Right cardiac atrium (tissue), 5 donors: ENCODE data around the gene FNIP1. TPM values are rescaled to one million over a fixed set of nuclear protein-coding genes. Genes with fewer than 3 reads are reported as not detected.
"Not testable (repeated sequence)": the region's sequence is repeated elsewhere in the genome, so short reads cannot be mapped to it uniquely, and the experiment has no call there.

Source experiments
- ATAC-seq, 2 donors: fragments of 200-7000 bp; cut with Tn5 transposase; one replicate each; pipeline versions ENCODE4 v1.8.0 to v1.9.1; 2020; ENCODE audit warnings: moderate library complexity in 2 of 2, mild to moderate bottlenecking in 1 of 2
- DNase-seq, 3 donors: peaks; one replicate each; pipeline ENCODE4 v3.0.0-alpha.2; 2020
- H3K27ac ChIP-seq: one replicate; pipeline ENCODE4 v1.5.1; 2013; ENCODE audit warnings: mild to moderate bottlenecking, low read length, control low read depth, moderate library complexity
- H3K27me3 ChIP-seq: one replicate; pipeline ENCODE4 v1.6.1; 2013; ENCODE audit not compliant: control insufficient read depth, insufficient read depth
- H3K4me1 ChIP-seq: one replicate; pipeline ENCODE4 v1.6.1; 2013; ENCODE audit warnings: low read length; ENCODE audit not compliant: control insufficient read depth, insufficient read depth
- H3K4me3 ChIP-seq: one replicate; pipeline ENCODE4 v1.5.1; 2013; ENCODE audit warnings: low read length, control low read depth
- H3K9me3 ChIP-seq: one replicate; pipeline ENCODE4 v1.6.1; 2013; ENCODE audit warnings: low read length; ENCODE audit not compliant: control insufficient read depth
- WGBS: extraction: QIAGEN DNeasy Blood & Tissue Kit; methylation state at CpG from one replicate; pipeline ENCODE4 v1.1.7; 2013; 5-methylcytosine and 5-hydroxymethylcytosine counted together
- intact Hi-C, 4 donors: fragments of 100-400 bp; cut with DNase I; formaldehyde crosslinking; loops; one replicate each; pipeline versions ENCODE4 v1.11.0 to v1.14.0; 2022 to 2023
- polyA plus RNA-seq: library from polyadenylated mRNA; stranded (reverse); fragments of 200-250 nt; gene quantifications from one replicate; pipeline ENCODE4 v1.2.3, GENCODE V29; 2013
- total RNA-seq, 4 donors: library from RNA; stranded (reverse); fragmentation: NEBNext Ultra II Directional; extraction: Animal tissue kit (Norgen Biotek cat#: 25700); gene quantifications; one replicate each; pipeline ENCODE4 v1.2.1, GENCODE V29; 2021
- donor health status: healthy with polysubstance abuse.
- donor health status: DM: no; HTN: yes; CAD: no.
- donor health status: DM: no; HTN: no; CAD: no.
- donor health status: DM: no; HTN: yes; CAD: no; lungs with severe emphysema.
- donor health status: DM: yes; HTN: yes; CAD: no.

FNIP1 gene
- total and polyA plus RNA-seq, 5 donors = 5.8 to 35.8 (median 29.7) TPM

DNA sequence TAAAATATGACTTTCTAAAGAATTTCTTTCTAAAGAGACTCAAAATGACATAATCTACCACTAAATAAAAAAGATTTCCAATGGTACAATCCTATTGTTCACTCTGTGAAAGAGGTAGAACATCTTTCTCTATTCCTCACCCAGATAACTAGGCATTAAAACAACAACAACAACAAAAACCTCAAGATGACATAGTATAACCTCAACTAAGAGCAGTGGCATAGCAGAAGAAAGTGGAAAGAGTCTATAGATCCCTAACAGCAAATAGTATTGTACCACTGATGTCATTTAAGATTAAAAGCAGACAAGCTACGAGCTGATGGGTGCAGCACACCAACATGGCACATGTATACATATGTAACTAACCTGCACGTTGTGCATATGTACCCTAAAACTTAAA, 191.7 kb downstream of the FNIP1 start:
- ATAC-seq (no peak), DNase-seq (no peak)
- H3K27ac ChIP-seq = no peak overlapping the region
- H3K4me3 ChIP-seq = no peak overlapping the region
- H3K27me3 ChIP-seq = no peaks in the 10 kb centered on the region
- H3K4me1 ChIP-seq = peaks cover 9% of the 10 kb centered on the region
- intact Hi-C loops = no loop called here
- 91% methylated on average over 2 of the region's 2 CpGs for WGBS
- H3K9me3 ChIP-seq = no peaks in the 10 kb centered on the region

DNA sequence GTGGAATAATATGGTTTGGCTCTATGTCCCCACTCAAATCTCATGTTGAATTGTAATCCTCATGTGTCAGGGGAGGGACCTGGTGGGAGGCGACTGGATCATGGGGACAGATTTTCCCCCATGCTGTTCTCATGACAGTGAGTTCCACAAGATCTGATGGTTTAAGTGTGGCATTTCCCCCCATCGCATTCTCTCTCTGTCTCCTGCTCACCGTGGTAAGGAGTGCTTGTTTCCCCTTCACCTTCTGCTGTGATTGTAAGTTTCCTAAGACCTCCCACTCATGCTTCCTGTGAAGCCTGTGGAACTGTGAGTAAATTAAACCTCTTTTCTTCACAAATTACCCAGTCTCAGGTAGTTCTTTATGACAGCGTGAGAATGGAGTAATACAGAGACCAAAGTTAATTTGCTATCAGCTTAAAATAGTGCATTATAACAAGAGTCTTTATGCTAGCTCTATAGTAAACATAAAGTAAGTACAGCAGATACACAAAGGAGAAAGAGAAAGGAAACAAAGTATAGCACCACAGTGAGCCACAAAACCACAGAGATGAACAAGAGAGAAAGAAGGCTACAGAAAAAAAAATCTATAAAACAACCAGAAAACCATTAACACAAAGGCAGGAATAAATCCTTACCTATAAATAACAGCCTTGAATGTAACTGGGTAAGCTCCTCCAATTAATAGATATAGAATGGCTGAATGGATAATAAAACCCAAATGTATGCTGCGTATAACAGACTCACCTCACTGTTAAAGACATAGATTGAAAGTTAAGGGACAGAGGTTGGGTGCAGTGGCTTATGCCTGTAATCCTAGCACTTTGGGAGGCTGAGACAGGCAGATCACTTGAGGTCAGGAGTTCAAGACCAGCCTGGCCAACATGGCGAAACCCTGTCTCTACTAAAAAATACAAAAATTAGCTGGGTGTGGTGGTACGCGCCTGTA, 201.5 kb downstream of the FNIP1 start:
- no peak for ATAC-seq
- intact Hi-C loops = no loop called here
- Histone ChIP-seq H3K27me3 (no peaks in the 10 kb centered on the region), H3K27ac (no peak overlapping the region), H3K4me3 (no peak overlapping the region), H3K4me1 (no peaks in the 10 kb centered on the region), H3K9me3 (no peaks in the 10 kb centered on the region)
- no peak for DNase-seq
- 91% methylated on average over 8 of the region's 8 CpGs for WGBS

DNA sequence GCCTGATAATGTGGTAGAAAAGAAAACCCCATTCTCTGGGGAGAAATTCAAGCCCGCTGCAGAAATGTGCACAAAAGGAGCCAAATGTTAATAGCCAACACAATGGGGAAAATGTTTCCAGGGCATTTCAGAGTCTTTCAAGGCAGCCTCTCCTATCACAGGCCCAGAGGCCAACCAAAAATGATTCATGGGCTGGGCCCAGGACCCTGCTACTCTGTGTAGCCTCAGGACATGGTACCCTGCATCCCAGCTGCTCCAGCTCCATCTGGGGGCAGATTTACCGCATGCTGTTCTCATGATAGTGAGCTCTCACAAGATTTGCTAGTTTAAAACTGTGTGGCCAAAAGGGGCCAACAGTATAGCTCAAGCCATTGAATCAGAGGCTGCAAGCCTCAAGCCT, 202.9 kb downstream of the FNIP1 start:
- Histone ChIP-seq H3K4me1 (no peaks in the 10 kb centered on the region), H3K27me3 (no peaks in the 10 kb centered on the region), H3K9me3 (no peaks in the 10 kb centered on the region), H3K27ac (no peak overlapping the region), H3K4me3 (no peak overlapping the region)
- DNase-seq (no peak), ATAC-seq (no peak)
- intact Hi-C loops = no loop called here
- 69% methylated on average over 2 of the region's 2 CpGs for WGBS

DNA sequence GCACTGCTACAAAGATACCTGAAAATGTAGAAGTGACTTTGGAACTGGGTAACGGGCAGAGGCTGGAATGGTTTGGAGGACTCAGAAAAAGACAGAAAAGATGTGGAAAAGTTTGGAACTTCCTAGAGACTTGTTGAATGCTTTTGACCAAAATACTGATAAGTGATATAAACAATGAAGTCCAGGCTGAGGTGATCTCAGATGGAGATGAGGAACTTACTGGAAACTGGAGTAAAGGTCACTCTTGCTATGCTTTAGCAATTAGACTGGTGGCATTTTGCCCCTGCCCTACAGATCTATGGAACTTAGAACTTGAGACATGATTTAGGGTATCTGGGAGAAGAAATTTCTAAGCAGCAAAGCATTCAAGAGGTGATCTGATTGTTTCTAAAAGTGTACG, 203.4 kb downstream of the FNIP1 start:
- DNase-seq, H3K27me3 ChIP-seq, H3K27ac ChIP-seq, ATAC-seq, H3K4me1 ChIP-seq, H3K9me3 ChIP-seq, intact Hi-C loops, H3K4me3 ChIP-seq: not testable (repeated sequence)
- 60% methylated on average over 2 of the region's 2 CpGs for WGBS

Other genes with a start within 250 kb of the FNIP1 start
- 10 to 100 TPM; 12.2 to 16.3 (median 13.4) TPM for gene RAPGEF6, start 161.8 kb downstream of the FNIP1 start, total RNA-seq
- gene RAPGEF6, start 161.8 kb downstream of the FNIP1 start, polyA plus RNA-seq = 2.7 TPM
- gene MEIKIN, start 148.6 kb upstream of the FNIP1 start, total RNA-seq = under 1 TPM in 1 of 4 donors, not detected in 3; 0.20 TPM
- 0.20 TPM for gene MEIKIN, start 148.6 kb upstream of the FNIP1 start, polyA plus RNA-seq
- 1 to 10 TPM; 1.7 to 6.7 (median 4.3) TPM for gene ACSL6, start 214.6 kb upstream of the FNIP1 start, total RNA-seq
- gene ACSL6, start 214.6 kb upstream of the FNIP1 start, polyA plus RNA-seq = 2.7 TPM